Measurements from ENCODE around the gene SLC2A14.
"Not testable (repeated sequence)": the region's sequence is repeated elsewhere in the genome, so short reads cannot be mapped to it uniquely, and the experiment has no call there.

DNA sequence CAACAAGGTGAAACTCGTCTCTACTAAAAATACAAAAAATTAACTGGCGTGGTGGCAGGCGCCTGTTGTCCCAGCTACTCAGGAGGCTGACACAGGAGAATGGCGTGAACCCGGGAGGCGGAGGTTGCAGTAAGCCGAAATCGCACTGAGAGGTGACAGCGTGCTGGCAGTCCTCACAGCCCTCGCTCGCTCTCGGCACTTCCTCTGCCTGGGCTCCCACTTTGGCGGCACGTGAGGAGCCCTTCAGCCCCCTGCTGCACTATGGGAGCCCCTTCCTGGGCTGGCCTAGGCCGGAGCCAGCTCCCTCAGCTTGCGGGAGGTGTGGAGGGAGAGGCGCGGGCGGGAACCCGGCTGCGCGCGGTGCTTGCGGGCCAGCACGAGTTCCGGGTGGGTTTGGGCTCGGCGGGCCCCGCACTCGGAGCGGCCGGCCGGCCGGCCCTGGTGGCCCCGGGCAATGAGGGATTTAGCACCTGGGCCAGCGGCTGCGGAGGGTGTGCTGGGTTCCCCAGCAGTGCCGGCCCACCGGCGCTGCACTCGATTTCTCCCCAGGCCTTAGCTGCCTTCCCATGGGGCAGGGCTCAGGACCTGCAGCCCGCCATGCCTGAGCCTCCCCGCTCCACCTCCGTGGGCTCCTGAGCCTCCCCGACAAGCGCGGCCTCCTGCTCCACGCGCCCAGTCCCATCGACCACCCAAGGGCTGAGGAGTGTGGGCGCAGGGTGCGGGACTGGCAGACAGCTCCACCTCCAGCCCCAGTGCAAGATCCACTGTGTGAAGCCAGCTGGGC is 8.4 kb upstream of the SLC2A14 start:
- not testable (repeated sequence) for TF ChIP-seq EZH2 (IDR thresholded peaks at IDR 0.05; ENCODE audit: insufficient read depth, low read length)
- TF ChIP-seq, protein P1, sequence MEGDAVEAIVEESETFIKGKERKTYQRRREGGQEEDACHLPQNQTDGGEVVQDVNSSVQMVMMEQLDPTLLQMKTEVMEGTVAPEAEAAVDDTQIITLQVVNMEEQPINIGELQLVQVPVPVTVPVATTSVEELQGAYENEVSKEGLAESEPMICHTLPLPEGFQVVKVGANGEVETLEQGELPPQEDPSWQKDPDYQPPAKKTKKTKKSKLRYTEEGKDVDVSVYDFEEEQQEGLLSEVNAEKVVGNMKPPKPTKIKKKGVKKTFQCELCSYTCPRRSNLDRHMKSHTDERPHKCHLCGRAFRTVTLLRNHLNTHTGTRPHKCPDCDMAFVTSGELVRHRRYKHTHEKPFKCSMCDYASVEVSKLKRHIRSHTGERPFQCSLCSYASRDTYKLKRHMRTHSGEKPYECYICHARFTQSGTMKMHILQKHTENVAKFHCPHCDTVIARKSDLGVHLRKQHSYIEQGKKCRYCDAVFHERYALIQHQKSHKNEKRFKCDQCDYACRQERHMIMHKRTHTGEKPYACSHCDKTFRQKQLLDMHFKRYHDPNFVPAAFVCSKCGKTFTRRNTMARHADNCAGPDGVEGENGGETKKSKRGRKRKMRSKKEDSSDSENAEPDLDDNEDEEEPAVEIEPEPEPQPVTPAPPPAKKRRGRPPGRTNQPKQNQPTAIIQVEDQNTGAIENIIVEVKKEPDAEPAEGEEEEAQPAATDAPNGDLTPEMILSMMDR (IDR thresholded peaks at IDR 0.05; ENCODE audit: insufficient read depth, low read depth, low read length), result not testable (repeated sequence)
